GM12892 (cell line): ENCODE results near the gene TLE3.

Experiments
- DNase-seq: peaks from one replicate; pipeline ENCODE4 v3.0.0; 2011; ENCODE audit not compliant: insufficient read length
- FAIRE-seq: peaks from 2 replicates; lab custom pipeline; 2011; peaks lifted over from hg19 to GRCh38; lab: Jason Lieb, UNC
- POLR2A ChIP-seq: IDR thresholded peaks from 2 replicates; pipeline ENCODE4 v1.6.1; 2011; ENCODE audit warnings: low read depth, low read length, control low read depth
- POLR2AphosphoS5 ChIP-seq: IDR thresholded peaks from 2 replicates; pipeline ENCODE4 v1.6.1; 2011; ENCODE audit warnings: low read depth, low read length, control low read depth
- TAF1 ChIP-seq: IDR thresholded peaks from 2 replicates; pipeline ENCODE4 v1.6.1; 2011; ENCODE audit warnings: low read depth, mild to moderate bottlenecking, control low read depth, low read length, borderline replicate concordance

TLE3 gene

DNA sequence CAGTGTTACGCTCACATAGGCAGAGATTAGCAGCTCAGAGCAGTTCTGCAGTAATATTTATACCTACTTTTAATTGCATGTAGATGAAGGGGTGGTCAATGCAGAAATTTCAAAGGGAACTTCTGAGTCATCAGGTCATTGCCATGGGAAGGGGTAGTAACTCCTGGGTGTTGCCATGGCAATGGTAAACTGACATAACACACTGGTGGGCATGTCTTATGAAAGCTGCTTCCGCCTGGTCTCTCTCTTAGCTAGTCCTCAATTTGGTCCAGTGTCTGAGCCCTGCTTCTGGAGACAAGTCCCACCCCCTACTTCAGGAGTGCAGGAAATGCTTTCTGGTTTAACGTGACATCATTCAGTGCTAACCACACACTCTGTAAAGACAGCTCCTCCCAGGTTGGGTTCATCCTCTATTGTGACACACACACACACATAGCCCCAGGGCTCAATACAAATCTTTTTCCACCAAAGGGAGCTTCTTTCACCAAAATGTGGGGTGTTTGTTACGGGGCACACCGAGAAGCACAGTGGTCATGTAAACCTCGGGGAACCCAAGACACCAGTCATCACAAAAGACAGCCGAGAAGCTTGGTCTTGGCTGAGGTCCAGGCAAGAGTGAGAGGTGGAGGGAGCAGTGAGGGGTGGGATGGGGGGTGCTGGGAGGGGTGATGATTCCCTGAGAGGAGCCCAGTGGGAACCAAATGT lies 74.5 kb downstream of the TLE3 start:
- peak; percentile 95 for FAIRE-seq
- no peak for DNase-seq
- TF ChIP-seq POLR2AphosphoS5 (no peak), TAF1 (no peak), POLR2A (no peak)

DNA sequence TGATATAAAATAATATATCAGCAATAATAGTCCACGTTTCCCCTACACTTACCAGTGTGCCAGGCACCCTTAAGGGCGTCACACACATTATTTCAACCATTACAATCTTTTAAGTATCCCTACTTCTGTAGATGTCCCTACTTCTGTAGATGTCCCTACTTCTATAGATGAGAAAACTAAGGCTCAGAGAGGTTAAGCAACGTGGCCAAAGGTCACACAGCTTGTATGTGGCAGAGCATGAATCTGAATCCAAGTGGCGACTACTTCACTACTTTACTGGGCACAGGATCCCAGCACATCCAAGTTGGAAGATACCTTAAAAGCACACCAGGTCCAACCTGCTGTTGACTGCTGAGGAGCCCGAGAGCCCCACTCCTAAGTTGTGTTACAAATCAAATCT lies 77.5 kb downstream of the TLE3 start:
- FAIRE-seq (no peak), DNase-seq (no peak)
- TF ChIP-seq POLR2AphosphoS5 (no peak), POLR2A (no peak), TAF1 (no peak)

DNA sequence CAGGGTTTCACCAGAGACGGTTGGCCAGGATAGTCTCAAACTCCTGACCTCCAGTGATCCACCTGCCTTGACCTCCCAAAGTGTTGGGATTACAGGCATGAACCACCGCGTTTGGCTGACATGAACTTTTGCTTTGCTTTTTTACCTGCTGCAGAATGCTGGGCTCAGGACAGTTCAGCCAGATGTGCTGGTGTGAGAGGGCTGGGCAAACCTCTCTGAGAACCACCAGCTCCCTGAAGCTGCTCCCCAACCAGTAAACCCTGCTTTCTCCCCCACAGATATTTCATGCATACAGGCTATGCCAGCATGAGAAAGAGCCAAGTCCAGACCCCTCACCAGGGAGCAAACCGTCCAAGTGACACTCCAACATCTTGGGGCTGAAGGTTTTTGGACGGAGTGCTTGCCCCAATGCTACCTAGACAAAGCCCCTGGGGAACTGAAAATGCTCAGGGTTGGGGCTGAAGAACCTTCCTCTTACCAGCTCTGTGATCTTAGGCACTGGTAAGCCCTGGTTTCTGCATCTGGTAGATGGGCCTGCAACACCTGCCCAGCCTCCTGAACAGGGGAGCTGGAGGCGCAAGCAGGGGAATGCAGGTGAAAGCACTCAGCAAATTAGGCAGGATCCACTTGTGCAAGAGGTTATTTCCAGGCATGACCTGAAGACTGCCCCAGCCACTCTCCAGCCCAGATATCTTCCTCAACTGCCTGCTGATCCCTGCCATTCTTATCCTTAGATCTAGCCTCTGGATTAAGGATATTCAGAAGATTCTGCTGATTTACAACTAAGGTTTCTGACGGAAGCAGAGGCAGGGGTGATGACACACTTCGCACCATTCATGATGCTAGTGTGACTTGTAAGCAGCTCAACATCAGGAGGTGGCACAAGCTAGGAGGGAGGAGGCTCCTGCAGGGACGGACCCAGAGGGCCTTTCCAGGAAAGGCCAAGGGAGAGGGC lies 78.8 kb downstream of the TLE3 start:
- peak; percentile 74 for FAIRE-seq
- TF ChIP-seq POLR2AphosphoS5 (no peak), POLR2A (no peak), TAF1 (no peak)
- no peak for DNase-seq

DNA sequence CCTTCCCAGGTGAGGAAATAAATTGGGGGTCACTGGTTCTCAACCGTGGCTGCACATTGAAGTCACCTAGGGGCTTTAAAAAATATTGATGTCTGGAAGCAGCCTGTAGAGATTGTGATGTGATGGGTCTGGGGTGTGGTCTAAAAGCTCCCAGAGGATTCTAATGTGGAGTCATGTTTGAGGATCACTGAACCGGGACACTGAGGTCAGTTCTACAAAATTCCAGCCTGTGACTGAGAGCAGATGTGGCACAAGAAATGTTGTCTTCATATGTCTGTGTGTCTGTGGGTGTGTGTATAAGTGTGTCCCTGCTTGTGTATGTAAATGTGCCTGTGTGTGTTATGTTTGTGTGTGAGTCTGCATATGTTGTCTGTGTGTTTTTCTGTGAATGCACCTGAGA lies 79.9 kb downstream of the TLE3 start:
- no peak for FAIRE-seq
- no peak for DNase-seq
- TF ChIP-seq POLR2A = no peak
- no peak for TF ChIP-seq TAF1
- TF ChIP-seq POLR2AphosphoS5 = no peak

DNA sequence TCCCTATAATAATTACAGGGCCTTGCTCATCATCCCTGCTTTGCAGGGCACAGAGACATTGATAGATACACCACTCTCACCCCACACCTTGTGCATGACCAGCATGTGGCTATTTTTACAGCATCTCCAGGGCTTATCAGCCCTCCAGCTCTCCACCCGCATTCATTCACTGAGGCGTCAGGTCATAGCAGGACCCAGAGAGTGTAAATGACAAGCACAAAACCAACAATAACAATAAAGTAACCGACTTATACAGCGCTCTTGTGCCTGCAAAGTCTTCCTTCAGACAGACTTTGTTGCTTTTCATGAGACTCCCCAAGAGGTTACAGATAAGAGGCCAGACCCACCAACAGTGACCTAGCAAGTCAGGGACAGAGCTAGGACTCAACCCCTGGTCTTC lies 80.7 kb downstream of the TLE3 start:
- no peak for TF ChIP-seq TAF1
- TF ChIP-seq POLR2AphosphoS5 = no peak
- TF ChIP-seq POLR2A = no peak
- no peak for DNase-seq
- FAIRE-seq = no peak

DNA sequence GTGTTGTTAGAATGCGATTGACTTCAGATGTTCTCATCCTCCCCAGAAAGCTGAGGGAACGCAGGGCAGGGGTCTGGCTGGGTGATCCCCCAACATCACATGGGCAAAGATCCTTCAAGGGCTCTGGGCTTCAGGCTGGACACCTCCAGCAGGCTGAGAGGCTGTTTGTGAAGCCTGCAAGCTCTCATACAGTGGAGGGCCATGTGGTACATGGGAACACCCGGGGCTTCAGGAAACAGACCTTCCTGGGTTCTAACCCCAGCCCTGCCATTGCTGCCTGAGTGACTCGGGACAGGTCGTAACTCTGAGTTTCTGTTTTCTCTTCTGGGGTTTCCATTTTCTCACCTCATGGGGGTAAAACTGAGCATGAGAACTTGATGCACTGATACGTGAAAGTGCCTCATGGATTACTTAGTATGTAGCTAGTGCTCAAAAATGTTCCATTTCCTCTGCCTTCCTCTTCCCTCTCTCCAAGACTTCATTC lies 81.2 kb downstream of the TLE3 start:
- no peak for TF ChIP-seq POLR2A
- TF ChIP-seq TAF1 = no peak
- TF ChIP-seq POLR2AphosphoS5 = 0 out of 2 replicates have a peak, but pooled peaks have one; percentile 8
- no peak for DNase-seq
- no peak for FAIRE-seq

DNA sequence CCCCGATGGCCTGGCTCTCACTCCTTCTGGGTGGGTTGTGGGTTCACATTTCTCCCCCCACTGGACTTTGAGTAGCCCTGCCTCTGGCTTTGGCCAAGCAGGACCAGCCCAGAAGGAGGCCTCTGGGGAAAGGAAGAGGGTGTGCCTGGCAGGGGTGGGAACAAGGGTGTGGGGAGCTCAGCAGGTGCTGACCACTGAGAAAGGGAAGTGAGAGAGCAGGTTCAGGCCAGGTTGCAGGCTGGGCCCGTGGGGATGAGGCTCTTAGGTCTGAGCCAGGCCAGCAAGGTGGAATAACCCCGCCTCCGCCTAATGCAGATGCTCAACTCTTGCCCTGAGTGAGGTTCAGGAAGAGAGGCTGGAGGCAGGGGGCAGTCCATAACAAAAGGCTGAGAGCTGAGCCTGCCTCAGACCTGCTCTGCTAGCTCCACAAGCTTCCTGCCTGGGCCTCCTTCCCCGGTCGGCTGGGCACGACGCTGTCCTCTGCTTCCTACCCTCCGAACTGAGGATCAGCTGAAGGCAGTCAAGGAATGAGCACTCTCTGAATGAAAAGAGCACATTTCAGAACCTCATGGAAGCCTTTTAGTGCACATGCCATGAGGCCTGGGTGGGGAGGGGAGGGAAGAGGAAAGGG lies 82.7 kb downstream of the TLE3 start:
- FAIRE-seq = peak; percentile 97
- DNase-seq = peak; percentile 89

DNA sequence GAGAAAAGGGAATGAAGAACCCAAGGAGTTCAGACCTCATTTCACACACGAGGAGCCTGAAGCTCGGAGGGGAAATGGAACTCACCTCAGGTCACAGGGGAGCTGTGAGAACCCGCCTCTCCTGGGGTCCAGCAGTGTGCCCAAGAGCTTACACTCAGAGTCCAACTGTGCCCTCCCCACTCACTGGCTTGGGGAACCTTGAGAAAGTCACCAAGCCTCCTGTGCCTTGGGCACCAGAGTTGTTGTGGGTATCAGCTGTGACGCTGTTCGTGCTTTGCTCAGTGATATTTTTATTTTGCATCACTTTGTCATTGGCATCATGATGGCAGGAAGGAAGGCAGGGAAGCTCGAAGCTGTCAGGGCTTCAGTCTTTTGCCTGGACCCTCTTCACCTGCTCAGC lies 83.4 kb downstream of the TLE3 start:
- no peak for DNase-seq
- FAIRE-seq = no peak
- TF ChIP-seq POLR2A (no peak), TAF1 (no peak)

More for the DNA sequence above, 82.7 kb downstream of the TLE3 start:
- TF ChIP-seq TAF1 (no peak), POLR2AphosphoS5 (0 out of 2 replicates have a peak, but pooled peaks have one; percentile 67), POLR2A (peak; percentile 67; the same call in 1 of the 2 replicates)

DNA sequence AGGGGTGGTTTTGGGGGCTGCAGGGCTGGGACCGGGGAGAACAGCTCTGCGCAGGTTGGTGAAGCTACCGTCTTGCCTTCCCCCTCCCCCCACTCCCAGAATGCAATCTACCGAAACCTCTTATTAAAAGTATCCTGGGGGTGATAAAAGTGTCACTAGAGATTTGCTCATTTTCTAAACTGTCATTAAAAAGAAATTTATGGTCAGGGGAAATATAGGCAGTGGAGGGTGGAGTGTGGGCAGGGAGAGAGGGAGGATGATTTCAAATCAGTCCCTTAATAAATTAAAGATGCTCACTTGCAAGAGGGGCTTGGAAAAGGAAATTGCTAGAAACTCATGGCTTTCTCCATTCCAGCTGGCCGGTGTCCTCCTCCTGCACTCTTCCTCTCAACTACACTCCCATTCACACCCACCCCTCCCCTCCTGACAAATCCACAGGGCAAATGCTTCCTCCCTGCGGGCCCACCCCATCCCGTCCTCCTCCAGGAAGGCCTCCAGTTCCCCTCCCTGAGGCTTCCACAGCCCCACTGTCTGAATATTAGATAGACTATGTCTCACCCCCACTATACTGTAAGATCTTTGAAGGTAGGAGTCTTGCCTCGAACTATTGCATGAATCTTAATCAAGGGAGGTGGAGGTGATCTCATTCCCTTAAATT lies 83.9 kb downstream of the TLE3 start:
- DNase-seq (no peak), FAIRE-seq (no peak)
- no peak for TF ChIP-seq POLR2A
- no peak for TF ChIP-seq POLR2AphosphoS5
- TF ChIP-seq TAF1 = no peak

DNA sequence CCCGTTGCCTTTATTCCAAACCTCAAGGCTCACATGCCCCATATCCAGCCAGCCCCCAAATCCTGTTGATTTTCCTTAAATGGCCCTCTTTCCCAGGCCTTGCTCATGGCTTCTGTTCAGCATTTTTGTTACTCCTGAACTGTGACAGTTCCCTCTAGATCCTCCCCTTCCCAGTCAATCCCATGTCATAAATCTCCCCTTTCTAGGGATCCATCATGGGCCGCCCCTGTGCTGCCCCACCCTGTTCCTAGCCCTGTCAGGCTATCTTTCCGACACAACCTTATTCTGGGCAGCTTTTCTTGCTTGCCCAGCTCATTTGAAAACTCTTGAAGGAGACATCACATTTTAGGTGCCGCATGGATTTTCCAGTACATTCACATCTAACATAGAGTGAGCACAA lies 84.8 kb downstream of the TLE3 start:
- DNase-seq = no peak
- FAIRE-seq = no peak
- no peak for TF ChIP-seq TAF1
- no peak for TF ChIP-seq POLR2A
- TF ChIP-seq POLR2AphosphoS5 = no peak
